ENCODE measurements around the gene MYO1A.

The MYO1A gene

DNA sequence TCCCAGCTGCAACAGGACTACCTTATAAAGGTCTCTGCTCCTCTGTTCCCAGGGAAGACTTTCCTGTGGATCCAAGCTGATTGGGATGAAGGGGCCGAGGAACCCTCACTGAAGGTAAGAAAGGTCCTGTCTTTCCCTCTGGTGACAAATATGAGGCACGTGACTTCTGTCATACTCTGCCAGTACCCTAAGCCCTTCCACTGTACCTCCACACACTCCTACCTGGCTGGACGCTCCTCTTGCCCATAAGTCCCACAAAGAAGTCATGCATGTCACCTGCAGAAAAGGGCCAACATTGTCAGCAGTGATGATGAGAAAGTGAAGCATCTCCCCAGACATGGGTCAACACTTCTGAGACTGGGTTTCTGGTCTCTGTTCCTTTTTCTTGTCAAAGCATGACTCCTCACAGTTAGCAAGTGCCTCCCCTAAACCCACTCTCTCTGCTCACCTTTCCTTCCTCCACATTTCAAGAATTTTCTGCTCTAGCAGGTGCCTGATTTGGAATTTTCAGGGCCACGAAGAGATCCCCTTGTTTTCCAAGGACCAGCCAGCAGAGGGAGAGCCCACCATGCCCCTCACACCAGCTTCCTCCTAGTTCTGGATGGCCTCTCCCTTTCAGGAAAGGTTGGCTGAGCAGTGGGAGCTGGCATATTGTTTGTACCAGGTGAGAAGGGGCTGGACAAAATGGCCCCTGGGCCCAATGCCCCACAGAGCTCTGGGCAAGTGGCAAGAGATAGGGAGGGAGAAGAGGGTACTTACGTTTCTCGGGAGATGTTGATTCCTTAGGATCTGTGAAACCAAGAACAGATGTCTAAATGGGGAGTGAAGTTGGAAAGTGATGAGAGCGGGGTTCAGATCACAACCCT lies 37.1 kb downstream of the MYO1A start:
- no peak for DNase-seq

DNA sequence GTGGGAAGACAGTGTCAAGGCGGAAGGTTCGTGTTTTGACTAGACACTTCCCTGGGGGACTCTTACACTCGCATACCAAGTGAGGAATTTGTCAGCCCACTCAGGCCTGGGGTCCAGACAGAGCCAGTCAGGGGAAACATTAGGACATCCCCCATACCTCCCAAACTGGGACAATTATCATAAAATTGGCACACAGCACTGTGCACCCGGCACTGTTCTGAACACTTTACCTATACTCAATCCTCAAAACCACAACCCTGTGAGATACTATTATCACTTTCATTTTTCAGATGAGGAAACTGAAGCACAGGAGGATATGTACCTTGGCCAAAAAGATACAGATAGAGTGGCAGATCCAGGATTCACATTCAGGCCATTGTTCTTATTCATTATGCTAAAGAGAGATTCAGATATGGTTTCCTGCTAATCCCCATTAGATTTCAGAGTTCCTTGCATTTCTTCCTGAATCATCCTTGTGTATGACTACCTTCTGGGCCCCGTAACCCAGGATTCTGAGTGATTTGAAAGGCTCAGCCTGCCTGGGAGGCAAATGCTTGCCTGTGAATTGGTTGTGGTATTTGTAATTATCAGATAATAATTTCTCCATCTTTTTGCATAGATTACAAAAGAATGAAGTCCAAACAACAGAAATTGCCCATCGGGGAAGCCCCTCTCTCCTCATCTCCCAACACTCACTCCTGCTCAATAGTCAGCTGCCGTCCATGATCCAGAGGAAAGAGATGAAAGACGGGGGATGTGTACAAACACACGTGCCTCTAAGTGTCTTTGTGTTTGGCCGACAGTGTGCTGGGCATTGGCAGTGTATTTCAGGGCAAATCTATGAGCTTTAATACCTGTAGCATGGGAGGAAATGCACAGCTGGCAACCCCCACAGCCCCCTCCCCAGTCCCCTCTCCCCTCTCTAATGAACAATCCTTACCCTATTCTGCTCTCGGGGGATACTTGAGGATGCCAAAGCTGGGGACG lies 38.2 kb downstream of the MYO1A start:
- no peak for DNase-seq

DNA sequence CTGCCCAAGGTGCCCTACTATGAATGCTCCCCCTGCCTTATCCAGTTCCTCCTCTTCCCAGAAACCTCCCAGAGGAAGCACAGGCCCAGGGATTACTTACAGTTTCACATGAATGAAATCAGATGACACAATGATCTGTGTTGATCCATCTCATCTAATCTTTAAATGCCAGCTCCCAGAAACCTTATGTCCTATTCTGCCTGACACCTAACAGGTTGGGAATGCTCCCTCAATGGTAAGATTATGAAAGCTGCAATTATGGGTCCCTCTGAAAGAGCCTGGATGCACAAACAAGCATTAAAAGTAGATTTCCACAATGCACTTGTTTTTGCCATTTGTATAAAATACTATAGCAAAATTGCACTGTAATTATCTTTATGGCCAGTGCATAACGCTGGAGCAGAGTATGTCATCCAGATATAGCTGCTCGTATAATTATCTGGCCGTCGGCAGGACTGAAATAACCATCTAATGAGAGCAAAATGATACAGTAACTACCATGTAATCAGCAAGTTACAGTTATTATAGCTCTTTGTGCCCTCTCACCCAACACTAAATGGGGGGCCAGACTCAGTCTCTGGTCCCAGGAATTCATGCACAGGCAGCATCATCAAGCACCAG lies 39.2 kb downstream of the MYO1A start:
- no peak for DNase-seq

DNA sequence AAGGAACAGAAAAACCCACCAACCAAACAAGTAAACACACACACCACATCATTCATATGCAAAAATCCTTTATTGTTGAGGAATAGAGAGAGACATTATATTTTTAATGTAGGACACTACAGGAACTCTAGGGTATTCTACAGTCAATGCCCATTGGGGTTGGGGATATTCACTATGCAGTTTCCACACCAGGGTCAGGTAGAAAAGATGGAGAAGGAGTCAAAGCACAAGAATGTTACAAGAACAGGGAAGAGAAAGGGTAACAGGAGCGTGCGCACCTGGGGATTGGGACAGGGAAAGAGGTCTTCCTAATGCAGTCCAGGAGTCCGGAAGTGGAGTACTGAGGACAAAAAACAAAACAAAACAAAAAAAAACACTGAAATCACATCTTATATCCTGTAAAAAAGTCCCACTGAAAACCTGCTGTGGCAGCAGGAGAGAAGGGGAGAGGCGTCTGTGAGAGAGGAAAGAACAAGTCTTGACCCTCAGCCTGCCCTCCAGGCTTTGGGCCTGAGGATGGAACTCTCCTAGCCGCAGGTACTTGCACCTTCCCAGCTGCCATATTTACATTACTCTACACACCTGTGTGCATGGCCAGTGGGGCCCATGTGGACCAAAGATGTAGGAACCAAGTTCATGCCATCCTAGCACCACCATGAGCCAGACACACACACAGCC lies 39.8 kb downstream of the MYO1A start:
- no peak for DNase-seq

DNA sequence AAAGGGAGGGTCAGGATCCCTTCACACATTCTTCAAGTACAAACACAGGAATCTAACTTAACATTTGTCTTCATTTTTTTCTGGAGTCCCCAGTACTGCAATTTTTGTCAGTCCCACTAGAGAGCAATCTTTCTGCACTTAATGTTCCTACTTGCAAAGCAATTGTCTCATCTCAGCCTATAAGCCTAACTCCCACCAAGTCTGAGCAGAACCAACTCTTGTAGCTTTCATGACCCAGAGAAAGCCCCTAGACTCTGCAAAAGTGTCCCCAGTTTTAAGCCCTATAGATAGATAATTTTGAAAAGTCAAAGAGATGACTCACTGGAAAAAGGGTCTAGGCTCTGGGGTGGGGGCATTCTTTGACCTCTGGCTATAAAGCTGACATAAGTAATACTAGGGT lies 41.8 kb downstream of the MYO1A start:
- no peak for DNase-seq

DNA sequence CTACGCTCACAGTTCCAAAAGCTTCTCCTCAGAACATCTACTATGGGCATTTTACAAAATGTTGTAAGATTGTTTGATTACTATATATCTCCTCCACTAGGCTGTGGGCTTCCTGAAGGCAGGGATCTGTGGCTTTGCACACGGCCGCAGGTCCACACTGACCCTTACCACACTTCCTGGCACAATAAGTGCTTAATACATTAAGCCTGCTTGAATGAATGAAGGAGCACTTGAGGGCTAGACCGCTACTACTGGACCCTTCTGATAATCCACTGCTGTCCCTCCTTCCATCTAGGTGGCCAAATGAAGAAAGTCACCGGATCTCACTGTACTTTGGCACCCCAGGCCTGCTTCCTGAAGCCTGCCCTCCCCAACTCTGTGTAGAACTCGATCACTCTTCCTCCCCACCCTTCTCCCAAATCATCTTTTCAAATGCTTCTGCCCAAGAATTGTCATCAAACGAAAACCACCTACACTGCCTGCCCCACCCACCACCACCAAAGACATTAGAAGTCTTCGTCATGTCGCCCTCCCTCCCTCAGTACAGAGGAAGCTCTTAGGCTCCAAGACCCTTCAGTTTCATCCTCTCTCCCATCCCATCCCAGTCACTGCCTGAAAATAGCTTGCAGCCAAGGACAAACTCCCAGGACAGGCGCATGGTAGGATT lies 43.0 kb downstream of the MYO1A start:
- DNase-seq = no peak

DNA sequence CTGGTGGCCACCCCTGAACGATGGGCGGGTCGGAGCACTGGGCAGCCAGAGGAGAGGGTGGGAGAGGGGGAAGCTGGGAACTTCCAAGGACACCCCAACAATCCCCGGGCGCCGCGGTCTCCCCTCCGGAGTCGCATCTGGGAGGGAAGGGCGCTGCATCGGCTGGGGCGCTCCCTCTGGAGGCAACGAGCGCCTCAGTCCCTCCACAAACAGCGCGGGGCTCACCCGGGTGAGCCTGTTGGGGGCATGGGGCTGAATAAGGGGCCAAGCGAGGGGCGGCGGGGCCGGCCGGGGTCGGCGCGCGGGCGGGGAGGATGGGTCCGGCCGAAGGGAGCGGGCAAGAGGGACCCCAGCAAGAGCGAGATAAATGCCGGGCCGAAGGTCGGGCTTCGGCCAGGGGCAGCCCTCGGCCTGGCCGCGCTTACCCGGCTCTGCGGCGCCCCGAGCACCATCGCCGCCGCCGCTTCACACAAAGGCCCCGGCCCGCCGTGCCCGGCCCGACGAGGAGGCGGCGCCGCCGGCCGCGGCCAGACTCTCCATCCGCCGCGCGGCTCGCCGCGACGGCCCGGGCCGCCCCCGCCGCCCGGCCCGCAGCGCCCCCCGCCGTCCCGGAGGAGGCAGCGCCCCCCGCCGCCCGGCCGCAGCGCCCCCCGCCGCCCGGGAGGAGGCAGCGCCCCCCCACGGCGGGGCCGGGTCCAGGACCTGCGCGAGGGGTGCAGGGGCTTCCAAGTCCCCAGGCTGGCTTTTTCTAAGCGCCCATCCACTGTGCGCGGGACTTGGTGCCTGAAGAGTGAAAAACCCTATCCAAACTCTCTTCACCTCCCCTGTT lies 43.7 kb downstream of the MYO1A start, which contains the start of gene ZBTB39:
Gene ZBTB39 (minus strand): TSS at position 567 of the 829 bp plus-strand sequence. CDS start 1,629 bp downstream, outside the sequence.
- DNase-seq = peak in 3 of 4 experiments; percentile 42 to 75 (median 48)

DNA sequence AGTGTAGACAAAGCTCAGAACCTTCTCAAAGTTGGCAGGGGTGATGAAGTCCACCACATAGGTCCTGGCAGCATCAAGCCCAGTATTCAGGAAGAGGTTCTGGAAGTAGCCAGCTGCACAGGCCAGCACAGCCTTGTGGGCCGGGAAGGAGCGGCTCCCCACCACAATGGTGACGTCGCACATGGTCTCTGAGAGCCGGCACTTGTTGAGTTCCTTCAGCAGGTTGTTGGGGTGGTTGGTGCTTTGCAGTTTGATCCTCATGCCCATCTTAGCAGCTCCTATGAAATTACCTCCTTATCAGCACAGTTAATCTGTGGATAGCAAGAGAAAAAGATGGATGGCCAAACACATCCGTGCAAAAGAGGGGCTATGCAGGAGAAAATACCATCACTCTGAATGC lies 45.3 kb downstream of the MYO1A start:
- DNase-seq = no peak

DNA sequence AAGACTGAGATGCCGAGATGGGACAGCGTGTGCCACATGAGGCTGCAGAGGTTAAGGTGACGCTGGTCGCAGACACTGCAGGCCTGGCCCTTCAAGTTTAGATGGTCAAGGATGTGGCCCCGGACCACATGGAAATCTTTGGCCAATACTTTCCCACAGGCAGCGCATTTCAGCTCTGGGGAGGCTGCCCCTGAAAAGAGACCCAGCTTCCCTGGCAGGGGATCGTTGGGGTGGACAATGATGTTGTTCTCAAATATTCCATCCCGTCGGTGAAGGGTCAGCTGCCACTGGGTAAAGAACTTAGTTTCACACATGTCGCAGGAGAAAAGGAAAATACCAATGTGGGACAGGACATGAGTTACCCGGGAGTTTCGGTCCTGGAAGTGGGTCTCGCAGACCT lies 46.5 kb downstream of the MYO1A start:
- no peak for DNase-seq

DNA sequence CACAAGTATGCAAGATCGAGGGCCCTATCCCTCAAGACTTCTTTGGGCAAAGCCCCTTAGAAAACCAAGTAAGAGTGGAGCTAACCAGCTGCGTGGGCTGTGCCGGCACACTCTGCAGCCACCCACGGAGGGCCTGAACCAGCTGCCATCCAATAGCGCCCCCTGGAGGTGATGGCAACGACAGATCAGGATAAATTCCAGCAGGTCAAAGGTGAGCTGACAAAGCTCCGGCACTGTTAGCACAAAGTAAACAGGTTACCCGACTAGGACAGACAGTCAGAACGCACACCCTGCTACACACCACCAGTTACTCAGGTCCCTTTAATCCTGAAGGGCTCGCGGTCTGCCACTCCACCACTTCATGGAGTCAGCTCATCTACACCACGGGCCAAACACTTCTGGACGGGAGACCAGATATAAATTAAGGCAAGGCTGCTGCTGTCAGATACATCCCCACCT lies 48.5 kb downstream of the MYO1A start:
- peak; percentile 13 to 54 (median 36) for DNase-seq

DNA sequence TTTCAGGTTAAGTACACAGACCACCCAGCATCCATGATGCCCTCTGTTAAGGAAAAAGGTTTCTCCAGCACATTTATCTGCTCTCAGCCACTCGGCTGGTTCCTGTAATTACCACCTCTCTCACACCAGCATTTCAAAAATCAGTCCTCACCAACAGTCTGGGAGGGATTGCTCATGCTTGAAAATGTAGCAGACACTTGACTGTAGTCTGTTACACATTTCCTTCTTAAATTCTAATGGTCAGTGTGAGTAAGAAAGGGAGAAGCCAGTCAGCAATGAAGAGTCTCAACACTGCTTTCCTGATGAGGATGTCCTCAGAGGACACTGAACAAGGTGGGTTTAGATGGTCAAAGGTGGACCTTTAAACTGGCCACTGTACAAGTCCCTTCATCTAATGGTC lies 49.5 kb downstream of the MYO1A start:
- DNase-seq = no peak

DNA sequence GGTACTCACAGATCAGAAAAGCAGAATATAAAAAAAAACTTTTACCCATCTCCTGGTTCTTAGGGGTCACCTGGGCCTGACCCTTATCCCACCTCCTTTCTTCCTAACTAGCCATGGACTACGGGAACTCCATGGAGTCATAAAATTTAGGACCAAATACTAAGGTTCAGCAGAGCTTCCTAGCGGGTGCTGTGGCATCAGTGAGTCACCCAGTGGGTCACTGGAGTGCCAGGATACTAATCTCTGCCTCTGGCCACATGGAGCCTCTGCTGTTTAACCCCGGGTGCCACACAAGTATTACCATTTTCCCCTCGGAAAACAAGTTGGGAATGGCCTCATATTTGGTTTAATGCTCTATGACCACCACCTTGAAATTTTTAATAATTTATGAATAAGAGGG lies 50.5 kb downstream of the MYO1A start:
- DNase-seq = no peak

DNA sequence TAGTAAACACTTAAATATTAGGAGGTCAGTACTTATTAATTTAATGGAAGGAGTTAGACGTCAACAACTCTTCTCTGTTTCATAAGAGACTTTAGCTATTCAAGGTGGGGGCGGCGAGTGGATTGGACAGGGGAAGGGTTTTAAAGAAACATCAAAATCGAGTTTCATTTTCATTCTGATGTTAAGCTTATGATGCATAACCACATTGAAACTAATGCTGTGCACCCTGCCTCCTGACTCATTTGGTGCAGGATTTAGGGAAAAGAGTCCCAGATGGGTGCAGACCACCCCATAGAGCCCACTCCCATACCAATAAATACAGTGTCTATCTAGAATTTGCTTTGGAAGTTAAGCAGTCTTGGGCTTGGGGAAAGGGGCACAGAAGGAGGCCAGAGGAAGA lies 50.9 kb downstream of the MYO1A start:
- no peak for DNase-seq

DNA sequence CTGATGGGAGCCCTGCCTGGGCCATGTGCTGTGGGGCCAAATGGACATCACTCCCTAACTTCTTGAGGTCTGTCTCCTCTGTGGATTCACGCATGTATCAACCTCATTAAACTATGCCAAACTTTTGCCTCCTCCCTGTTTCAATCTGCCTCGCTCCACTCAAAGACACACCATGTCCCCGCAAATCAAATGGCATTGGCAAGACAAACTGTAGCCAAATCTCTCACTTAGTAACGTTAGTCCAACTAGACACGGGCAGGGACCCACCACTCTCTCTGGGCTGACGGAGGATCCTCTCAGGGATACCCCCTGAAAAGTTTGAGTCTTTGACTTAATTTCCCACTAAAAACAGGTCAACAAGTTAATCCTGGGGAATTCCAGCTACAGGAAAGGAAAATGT lies 51.6 kb downstream of the MYO1A start:
- DNase-seq = no peak

DNA sequence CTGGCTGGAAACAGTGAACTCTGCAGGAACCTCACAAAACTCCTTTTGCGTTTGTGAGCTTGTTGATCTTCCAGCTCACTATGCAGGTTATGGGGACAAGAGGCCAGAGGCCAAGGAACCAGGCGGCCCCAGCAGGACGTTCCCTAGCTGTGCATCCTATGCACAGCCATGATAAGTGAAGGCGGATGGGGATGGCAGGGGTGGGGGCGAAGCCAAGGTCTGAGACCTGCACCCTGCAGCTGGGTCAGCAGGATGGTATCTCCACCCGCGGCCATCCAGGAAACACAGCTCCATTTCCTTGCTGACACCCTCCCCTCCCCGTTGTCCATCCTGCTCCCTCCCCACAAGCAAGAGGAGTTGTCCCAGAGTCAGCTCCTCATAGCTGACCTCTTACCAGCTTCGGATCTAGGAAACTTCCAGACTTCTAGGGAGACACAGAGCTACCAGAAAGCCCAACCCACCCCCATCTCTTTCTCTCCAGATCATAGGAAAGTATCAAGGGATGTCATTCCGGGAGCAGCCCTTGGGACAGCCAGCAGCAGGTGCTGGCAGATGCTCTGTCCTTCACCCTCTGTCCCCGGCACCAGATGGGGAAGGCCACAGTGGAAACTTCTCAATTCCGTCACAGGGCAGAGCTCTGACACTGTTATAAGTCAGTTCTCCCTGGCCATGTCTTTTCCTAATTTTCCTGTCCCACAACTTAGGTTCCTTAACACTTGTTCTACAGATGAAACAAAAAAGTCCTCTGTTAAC lies 53.0 kb downstream of the MYO1A start:
- no peak for DNase-seq

DNA sequence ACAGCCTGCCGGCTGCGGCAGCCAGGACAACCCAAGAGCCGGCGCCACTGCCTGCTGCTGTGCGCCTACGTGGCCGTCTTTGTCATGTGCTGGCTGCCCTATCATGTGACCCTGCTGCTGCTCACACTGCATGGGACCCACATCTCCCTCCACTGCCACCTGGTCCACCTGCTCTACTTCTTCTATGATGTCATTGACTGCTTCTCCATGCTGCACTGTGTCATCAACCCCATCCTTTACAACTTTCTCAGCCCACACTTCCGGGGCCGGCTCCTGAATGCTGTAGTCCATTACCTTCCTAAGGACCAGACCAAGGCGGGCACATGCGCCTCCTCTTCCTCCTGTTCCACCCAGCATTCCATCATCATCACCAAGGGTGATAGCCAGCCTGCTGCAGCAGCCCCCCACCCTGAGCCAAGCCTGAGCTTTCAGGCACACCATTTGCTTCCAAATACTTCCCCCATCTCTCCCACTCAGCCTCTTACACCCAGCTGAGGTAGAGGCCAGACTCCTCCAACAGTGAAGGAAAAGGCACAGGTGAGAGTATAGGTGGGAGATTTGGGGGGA lies 53.9 kb downstream of the MYO1A start:
- no peak for DNase-seq

DNA sequence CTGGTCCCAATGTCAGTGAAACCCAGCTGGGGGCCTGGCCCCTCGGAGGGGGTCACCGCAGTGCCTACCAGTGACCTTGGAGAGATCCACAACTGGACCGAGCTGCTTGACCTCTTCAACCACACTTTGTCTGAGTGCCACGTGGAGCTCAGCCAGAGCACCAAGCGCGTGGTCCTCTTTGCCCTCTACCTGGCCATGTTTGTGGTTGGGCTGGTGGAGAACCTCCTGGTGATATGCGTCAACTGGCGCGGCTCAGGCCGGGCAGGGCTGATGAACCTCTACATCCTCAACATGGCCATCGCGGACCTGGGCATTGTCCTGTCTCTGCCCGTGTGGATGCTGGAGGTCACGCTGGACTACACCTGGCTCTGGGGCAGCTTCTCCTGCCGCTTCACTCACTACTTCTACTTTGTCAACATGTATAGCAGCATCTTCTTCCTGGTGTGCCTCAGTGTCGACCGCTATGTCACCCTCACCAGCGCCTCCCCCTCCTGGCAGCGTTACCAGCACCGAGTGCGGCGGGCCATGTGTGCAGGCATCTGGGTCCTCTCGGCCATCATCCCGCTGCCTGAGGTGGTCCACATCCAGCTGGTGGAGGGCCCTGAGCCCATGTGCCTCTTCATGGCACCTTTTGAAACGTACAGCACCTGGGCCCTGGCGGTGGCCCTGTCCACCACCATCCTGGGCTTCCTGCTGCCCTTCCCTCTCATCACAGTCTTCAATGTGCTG lies 54.6 kb downstream of the MYO1A start:
- no peak for DNase-seq

DNA sequence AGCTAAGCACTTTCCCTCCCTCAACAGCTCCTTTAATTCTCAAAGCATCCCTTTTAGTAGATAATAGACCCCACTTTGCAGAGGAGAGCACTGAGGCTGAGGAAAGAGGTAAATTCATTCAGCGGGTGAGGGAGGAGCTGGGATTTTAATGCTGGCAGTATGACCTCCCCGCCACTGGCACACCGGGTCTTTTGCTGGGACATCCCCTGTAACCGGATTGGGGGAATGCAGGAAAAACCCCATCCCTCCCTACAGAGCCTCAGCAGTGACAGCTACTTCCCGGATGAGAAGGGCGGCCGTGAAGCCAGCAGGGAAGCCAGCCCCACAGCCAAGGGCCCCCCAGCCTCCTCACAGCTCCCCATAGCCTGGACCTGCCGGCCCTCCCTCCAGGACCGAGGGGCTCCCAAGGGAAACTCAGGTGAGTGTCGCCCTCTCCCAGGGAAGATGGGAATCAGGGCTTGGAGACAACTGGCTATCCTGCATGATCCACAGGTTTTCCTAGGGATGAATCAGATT lies 55.6 kb downstream of the MYO1A start:
- no peak for DNase-seq

DNA sequence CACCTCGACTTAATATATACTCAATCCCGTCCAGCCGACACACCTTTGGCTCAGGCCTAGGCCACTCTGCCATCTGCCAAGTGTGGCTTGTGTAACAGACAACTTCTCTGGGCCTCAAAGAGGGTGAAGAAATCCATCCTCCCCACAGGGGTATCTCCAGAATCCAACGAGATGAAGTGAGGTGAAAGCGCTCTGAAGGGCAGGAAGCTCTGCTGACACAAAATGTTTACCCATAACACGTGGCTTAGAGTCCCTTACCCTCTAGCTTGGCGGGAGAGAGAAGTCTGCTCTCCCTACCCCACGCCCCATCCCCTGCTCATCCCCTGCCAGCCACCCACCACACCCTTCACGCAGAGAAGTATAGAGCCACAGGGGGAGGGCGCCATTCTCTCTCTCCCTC lies 56.6 kb downstream of the MYO1A start:
- DNase-seq = no peak
